ENCODE data around the gene MCM9.
A peak's percentile ranks its signal among the peaks of the same experiment; 100 is the strongest.

MCM9 gene

GRCh38 chr6:118862443-118862842, 72.5 kb downstream of the MCM9 start:
- no peak for DNase-seq (ENCODE audit: low read depth)

DNA sequence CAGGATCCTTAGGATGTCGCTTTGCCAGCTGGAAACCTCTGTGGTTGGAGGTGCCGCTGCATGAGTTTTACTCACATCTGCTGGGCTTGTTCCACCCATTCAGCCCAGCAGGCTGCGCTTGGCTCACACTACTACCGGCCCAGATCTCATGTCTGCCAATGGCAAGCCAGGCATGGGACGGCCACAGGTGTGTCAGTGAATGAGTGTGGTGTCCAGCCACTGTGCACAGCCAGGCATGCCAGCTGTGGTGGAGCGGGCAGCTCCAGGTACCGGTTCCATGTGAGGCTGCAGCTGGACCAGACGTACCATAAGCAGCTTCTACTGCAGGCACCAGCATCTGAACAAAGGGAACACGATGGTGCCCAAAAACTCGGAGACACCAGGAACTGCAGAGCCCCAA, 74.1 kb downstream of the MCM9 start:
- no peak for DNase-seq (ENCODE audit: low read depth)

DNA sequence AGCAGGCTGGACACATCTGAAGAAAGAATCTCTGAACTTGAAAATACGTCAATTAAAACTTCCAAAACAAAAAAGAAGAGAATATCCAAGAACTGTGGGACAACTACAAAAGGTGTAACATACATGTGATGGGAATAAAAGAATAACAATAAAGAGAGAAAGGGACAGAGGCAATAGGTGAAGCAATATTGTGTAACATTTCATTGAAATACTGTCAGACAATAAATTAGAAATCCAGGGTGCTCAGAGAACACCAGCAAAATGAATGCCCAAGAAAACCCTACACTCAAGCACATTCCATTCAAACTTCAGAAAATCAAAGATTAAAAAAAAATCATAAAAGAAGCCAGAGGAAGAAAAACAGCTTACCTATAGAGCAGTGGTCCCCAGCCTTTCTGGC, 74.6 kb downstream of the MCM9 start:
- no peak for DNase-seq (ENCODE audit: low read depth)

DNA sequence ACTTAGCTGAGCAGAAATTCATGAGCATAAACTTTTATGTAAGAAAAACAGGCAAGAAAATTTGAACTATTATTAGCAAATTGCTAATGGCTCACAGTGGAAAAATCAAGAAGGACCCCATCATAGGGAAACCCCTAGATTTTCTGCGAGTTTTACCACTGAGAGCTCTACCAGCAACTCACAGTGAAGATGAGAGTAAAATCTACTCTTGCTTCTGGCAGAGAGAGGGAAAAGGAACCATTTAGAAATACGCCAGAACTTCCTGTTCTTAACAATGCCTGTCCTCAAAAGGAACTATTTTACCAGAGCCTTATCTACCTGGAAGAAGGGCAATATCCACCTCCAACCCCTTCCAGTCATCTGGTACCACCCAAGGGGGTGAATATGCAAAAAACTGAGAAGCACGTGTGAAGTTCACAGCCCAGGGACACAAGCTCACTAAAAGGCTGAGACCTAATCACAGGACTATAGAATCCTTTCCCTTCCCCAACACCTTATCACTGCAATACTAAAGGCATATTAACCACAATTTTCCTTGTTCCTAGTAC, 75.4 kb downstream of the MCM9 start:
- no peak for DNase-seq (ENCODE audit: low read depth)

GRCh38 chr6:118856301-118856700, 78.7 kb downstream of the MCM9 start:
- DNase-seq (ENCODE audit: low read depth) = no peak

GRCh38 chr6:118853408-118853807, 81.6 kb downstream of the MCM9 start:
- DNase-seq (ENCODE audit: low read depth) = no peak

GRCh38 chr6:118844915-118845314, 90.0 kb downstream of the MCM9 start:
- DNase-seq (ENCODE audit: low read depth) = no peak

DNA sequence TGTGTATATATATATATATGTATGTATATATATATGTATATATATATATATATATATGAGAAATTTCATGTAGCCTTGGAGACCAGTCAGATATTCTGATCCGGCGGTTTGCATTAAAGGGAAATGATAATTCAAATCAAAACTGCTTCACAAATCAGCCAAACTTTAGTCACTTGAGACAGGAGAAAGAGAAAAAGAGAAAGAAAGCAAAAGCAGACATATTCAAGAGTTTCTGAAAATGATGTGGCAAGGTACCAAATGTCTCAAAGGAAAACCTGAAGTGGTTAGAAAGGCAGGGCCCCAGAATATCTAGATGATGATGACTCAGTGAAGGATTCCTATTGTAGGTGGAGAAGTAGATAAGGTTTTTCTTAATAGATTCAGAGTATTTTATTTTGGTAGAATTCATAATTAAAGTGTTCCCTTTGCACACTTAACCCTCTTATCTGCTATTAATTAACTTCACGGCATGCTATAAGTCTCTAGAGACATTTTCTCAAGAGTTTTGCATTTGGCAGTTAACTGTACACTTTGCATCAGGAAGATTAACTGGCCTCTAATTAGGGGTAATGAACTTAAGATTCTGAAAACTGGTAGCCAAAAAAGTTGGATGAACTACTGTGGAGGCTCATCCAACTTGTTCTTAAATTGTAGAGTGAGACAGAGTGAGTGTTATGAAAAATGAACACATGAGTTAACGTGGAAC, 91.1 kb downstream of the MCM9 start:
- DNase-seq (ENCODE audit: low read depth) = no peak

DNA sequence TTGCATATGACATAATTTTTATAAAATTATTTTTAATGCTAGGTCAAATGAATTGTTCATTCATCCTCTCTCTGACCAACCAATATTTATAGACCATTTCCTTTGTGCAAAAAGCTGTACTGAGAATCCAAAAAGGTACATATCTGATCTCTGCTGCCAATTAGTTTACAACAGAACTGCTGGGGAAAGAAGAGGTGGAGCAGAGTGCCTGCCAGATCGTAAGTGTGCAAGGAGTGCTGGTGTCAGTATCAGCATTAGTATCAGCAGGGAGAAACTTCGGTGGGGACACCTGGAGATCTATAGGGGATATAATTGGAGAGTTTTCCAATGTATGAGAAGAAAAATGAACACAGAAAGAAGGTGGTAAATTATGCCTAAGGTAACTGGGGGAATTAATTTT, 104.3 kb downstream of the MCM9 start:
- no peak for DNase-seq (ENCODE audit: low read depth)

DNA sequence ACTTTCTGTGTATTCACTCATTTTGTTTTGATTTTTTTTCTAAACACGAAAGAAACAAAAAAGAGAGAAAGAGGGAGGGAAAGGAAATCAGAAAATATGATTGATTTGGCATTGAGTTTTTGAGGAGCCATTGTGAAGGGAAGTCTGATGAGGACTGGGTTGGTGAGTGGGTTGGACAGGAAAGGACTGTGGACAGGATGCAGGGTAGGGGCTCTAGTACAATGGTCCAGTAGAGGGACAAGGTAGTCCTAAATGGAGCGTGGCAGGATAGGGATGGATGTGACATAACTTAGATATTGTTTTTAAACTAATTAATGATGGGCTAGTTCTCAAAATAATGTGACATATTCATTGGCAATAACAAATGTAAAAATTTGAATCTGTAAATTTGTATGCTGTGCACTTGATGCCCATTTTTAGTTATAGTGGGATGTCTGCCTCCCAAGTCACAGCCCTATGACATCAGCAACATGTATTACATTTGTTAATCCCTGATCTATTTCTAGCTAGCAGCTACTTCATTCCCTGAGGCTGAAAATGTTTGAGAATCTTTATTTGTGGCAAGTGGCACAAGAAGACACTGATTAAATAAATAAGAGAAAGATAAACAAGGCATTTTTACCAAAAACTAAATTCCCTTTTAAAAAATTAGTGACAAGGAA, 105.0 kb downstream of the MCM9 start:
- DNase-seq (ENCODE audit: low read depth) = no peak

DNA sequence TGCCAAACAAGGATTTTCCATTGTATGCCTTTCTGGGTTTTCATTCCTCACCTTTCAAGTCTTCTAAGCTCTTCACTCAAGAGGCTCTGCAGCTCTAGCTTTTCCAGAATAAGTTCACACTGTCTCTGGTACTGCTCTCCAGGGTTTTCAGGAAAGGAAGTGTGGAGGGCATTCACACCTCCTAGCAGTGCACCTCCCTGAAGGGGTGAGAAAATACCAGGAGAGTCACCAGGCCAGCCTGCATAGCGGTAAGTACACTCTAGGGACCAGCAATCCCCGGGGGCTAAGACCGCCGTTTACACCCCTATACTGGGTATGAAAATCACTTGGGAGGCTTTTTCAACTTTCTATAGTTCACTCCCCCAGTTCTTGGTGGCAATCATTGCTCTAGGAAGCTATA, 108.9 kb downstream of the MCM9 start:
- DNase-seq (ENCODE audit: low read depth) = no peak

GRCh38 chr6:118825661-118826060, 109.3 kb downstream of the MCM9 start:
- no peak for DNase-seq (ENCODE audit: low read depth)

DNA sequence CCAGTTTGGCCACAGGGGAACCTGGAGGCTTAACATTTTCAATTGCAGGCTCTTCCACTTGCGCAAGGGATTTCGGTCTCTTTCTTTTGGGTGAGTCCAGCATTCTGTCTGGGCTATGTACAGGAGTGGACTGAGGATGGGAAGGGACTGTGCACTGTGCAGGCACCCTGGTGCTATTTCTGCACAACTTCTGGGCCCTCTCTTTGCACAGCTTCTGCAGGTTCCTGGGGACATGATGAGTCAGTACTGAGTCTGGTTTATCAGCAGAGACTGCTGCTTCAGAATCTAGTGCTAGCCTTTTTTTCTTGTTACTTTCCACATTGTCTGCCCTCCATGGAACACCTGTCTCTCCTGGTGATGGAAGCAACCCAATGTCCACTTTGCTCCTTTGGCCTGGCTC, 119.5 kb downstream of the MCM9 start:
- no peak for DNase-seq (ENCODE audit: low read depth)

DNA sequence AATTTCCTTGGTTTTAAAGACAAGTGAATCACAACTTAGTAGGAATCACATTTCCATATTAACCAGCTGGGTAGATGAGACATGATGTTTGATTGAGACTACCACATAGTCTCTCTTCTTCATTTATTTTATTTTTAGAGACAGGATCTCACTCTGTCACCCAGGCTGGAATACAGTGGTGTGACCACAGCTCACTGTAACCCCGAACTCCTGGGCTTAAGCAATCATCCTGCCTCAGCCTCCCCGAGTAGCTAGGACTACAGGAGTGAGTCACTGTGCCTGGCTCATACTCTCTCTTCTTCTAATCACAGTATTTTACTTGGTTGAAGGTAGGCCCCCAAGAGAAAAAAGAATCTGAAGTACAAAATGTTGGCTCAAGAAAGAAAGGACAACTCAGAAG, 121.2 kb downstream of the MCM9 start:
- DNase-seq (ENCODE audit: low read depth) = no peak

GRCh38 chr6:118812970-118813369, 122.0 kb downstream of the MCM9 start:
- no peak for DNase-seq (ENCODE audit: low read depth)

- peak; percentile 28 for DNase-seq (ENCODE audit: low read depth)
These were observed 124.4 kb downstream of the MCM9 start for GRCh38 chr6:118810420-118811027.

DNA sequence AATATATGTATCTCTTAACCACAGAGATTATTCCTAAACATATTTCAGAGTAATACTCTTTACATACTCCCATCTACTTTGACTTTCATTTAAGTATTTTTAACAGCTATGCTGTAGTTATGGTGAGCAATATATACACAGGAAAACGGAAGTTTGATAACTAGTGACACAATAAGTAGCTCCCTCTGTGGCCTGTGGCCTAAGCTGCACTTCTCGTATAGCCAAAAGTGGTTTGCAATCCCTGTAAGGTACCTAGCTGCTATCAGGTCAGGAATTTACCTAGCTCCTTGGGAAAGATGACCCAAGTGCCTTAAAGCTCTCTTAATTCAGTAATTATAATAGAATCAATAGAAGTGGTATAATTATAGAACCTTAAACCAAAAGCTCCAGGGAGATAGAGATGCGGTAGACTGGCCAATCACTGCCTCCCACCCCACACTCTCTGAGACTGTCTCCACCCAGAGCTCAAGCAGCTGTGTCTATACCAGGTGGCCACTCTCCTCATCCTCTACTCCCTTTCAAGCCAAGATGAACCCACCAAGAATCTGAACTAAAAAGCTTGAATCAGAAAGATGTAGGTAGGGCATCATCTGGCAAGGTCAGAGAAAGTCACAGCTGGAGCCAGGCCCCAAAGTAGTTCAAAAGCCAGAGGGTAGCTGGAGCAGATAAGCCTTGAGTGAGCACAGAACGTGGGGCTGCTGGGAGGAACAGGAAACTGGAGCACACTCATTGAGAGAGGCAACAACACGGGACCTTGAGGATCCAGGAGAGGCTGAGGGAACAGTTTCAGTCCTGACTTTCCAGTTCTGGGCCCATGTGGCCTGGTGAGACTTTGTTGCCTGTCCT, 125.9 kb downstream of the MCM9 start:
- no peak for DNase-seq (ENCODE audit: low read depth)

DNA sequence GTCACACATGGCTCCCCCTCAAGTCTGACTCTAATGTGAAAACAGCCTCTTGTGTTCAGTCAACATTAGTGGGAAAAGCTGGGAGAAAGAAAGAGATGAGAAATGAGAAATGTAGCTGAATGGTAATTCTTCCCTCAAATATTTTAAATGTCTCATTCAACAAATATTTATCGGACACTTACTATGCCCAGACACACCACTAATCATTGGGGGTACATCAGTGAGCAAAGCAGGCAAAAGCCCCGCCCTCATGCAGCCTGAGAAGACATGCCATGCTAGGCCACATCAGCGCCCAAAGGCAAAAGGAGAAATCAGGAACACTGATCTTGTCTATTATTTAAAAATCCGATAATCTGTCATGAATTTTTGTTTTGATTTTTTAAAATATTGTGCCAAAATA, 130.9 kb downstream of the MCM9 start:
- DNase-seq (ENCODE audit: low read depth) = no peak

- no peak for DNase-seq (ENCODE audit: low read depth)
These were observed 133.7 kb downstream of the MCM9 start for GRCh38 chr6:118801257-118801656.

- DNase-seq (ENCODE audit: low read depth) = peak; percentile 77
These were observed 134.4 kb downstream of the MCM9 start for GRCh38 chr6:118800394-118801071.

DNA sequence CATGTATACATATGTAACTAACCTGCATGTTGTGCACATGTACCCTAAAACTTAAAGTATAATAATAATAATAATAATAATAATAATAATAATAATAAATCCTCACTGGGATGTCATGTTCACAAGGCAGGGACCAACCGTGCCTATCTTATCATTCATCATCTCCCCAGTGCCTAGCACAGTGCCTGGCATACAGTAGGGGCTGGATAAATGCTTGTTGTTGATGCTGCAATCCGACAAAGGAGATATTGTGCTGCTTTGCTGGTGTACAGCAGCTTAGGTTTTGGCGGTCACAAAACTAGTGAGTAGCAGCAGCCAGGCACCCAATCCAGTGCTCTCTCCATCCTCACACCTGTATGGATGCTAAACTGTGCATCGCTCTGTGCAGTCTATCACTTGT, 135.1 kb downstream of the MCM9 start:
- DNase-seq (ENCODE audit: low read depth) = no peak

DNA sequence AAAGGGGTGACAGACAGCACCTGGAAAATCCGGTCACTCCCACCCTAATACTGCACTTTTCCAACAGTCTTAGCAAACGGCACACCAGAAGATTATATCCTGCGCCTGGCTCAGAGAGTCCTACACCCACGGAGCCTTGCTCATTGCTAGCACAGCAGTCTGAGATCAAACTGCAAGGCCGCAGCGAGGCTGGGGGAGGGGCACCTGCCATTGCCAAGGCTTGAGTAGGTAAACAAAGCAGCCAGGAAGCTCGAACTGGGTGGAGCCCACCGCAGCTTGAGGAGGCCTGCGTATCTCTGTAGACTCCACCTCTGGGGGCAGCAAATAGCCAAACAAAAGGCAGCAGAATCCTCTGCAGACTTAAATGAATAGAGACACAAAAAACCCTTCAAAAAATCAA, 138.4 kb downstream of the MCM9 start:
- peak; percentile 35 for DNase-seq (ENCODE audit: low read depth)
